Subcutaneous abdominal adipose tissue (tissue), 5 donors: Measurements from ENCODE around the gene PRKD1.
"Not testable (repeated sequence)": the region's sequence is repeated elsewhere in the genome, so short reads cannot be mapped to it uniquely, and the experiment has no call there.

Experiments used
- H3K27ac ChIP-seq: one replicate; pipeline ENCODE4 v1.7.0; 2013; ENCODE audit warnings: low read depth, mild to moderate bottlenecking, inconsistent platforms, low read length, moderate library complexity
- H3K27me3 ChIP-seq, 5 donors: one replicate each; pipeline ENCODE4 v1.7.0; 2013; ENCODE audit warnings: low read length in 5 of 5, inconsistent platforms in 1 of 5; ENCODE audit not compliant: control insufficient read depth in 5 of 5, insufficient read depth in 4 of 5
- H3K36me3 ChIP-seq, 5 donors: one replicate each; pipeline ENCODE4 v1.7.0; 2013; ENCODE audit warnings: low read length in 5 of 5; ENCODE audit not compliant: control insufficient read depth in 5 of 5, insufficient read depth in 5 of 5
- H3K4me1 ChIP-seq, 5 donors: one replicate each; pipeline ENCODE4 v1.7.0; 2013; ENCODE audit warnings: low read length in 5 of 5, mild to moderate bottlenecking in 3 of 5, moderate library complexity in 1 of 5; ENCODE audit not compliant: control insufficient read depth in 5 of 5, insufficient read depth in 5 of 5
- H3K4me3 ChIP-seq, 5 donors: one replicate each; pipeline ENCODE4 v1.7.0; 2013; ENCODE audit warnings: low read length in 5 of 5, low read depth in 1 of 5
- H3K9ac ChIP-seq, 5 donors: one replicate each; pipeline ENCODE4 v1.7.0; 2013; ENCODE audit warnings: low read length in 5 of 5, mild to moderate bottlenecking in 4 of 5, moderate library complexity in 3 of 5
- H3K9me3 ChIP-seq, 5 donors: one replicate each; pipeline ENCODE4 v1.7.0; 2013; ENCODE audit warnings: low read length in 5 of 5; ENCODE audit not compliant: control insufficient read depth in 5 of 5
- donor health status: healthy.
- donor health status: healthy.
- donor health status: healthy.
- donor health status: healthy.
- donor health status: healthy.

PRKD1 gene

DNA sequence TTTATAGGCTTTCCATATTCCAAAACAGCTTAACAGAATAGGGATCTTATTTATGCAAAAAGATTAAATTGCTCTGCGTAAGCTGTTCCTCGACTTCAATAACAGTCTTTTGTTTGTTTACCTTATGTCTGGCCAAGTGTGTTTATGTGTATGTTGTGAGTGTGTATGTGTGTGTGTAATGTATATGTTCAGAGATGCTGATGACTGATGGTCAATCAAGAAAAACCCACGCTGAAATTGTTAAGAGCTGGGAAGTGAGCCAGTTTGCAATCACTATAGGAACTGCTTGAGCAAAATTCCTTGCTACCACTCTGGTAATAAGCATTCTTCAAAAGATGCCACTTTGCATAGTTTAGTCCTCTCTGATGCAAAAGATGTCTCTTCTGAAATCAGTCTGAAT, 59.6 kb downstream of the PRKD1 start:
- Histone ChIP-seq H3K27ac (no peak overlapping the region), H3K4me3 (no peak overlapping the region), H3K36me3 (peaks cover 0 to 3% (median 0%) of the 10 kb centered on the region in 5 donors)

DNA sequence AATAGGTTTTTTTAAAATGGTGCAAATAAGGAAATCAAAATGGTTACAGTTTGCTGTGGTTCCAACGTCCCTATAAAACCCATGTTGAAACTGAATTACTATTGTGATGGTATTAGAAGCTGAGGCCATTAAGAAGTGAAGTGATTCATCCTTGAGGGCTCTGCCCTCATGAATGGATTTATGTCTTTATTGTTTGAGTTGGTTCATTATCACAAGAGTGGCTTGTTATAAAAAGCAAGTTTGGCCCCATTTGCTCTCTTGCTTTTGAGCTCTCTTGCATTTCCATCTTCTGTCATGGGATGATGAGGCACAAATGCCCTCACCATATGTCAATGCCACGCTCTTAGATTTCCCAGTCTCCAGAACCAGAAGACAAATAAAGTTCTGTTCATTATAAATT, 62.3 kb downstream of the PRKD1 start:
- no peaks in the 10 kb centered on the region for H3K27me3 ChIP-seq
- no peaks in the 10 kb centered on the region for H3K9me3 ChIP-seq
- peaks cover 0 to 3% (median 0%) of the 10 kb centered on the region in 5 donors for H3K36me3 ChIP-seq
- no peak overlapping the region for H3K27ac ChIP-seq
- H3K9ac ChIP-seq = no peak overlapping the region
- no peaks in the 10 kb centered on the region for H3K4me1 ChIP-seq
- no peak overlapping the region for H3K4me3 ChIP-seq

More for the DNA sequence above, 59.6 kb downstream of the PRKD1 start:
- H3K4me1 ChIP-seq = no peaks in the 10 kb centered on the region
- no peaks in the 10 kb centered on the region for H3K9me3 ChIP-seq
- no peak overlapping the region for H3K9ac ChIP-seq
- no peaks in the 10 kb centered on the region for H3K27me3 ChIP-seq

DNA sequence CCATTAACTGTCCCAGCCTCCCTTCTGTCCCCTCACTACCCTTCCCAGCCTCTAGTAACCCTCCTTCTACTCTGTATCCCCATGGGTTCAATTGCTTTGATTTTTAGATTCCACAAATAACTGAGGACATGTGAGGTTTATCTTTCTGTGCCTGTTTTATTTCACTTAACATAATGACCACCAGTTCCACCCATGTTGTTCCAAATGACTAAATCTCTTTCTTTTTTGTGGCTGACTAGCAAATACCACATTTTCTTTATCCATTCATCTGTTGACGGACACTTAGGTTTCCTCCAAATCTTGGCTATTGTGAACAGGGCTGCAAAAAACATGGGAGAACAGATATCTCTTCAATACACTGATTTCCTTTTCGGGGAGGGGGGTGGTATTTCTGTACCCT, 65.7 kb downstream of the PRKD1 start:
- no peak overlapping the region for H3K9ac ChIP-seq
- no peaks in the 10 kb centered on the region for H3K9me3 ChIP-seq
- no peaks in the 10 kb centered on the region for H3K27me3 ChIP-seq
- H3K36me3 ChIP-seq = no peaks in the 10 kb centered on the region
- H3K4me1 ChIP-seq = no peaks in the 10 kb centered on the region
- no peak overlapping the region for H3K27ac ChIP-seq
- H3K4me3 ChIP-seq = no peak overlapping the region

DNA sequence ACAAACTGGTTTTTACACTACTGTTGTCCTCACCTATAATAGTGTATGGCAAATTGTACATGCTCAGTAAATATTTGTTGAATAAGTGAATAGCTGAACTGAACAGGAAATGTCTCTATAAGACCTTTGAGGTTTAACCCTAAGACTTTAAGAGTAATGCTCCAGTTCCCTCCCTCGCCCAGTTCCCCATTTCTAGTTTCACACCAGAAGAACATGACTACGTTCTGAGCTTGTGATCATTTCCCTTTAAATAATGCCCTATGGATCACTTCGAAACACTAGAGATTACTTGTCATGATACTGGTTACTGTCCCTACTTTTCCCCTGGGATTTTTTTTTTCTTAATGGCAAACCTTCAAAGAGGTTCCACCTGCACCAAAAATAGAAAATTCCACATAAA, 69.3 kb downstream of the PRKD1 start:
- no peak overlapping the region for H3K27ac ChIP-seq
- no peak overlapping the region for H3K4me3 ChIP-seq
- no peaks in the 10 kb centered on the region for H3K27me3 ChIP-seq
- H3K9ac ChIP-seq = no peak overlapping the region
- H3K9me3 ChIP-seq = peaks cover 0 to 5% (median 0%) of the 10 kb centered on the region in 5 donors
- H3K36me3 ChIP-seq = no peaks in the 10 kb centered on the region
- H3K4me1 ChIP-seq = no peaks in the 10 kb centered on the region

DNA sequence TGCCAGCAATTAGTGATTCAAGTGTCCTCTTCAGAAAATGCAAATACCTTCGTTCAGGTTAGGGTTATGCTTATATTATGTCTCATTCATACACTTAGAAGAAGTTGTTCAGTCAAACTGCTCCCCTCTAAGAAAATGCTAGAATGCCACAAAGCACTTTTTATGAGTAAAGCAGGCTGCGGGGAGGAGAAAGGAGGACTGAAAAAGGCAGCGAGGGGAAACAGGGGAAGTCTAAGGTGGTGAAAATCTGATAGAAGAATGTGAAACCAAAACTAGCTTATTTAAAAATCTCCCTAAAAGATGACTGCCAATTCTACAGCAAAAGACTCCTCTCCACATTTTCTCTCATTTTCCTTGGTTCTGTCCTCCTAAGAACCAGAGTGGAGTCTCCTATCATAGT, 70.1 kb downstream of the PRKD1 start:
- H3K27ac ChIP-seq = no peak overlapping the region
- H3K36me3 ChIP-seq = no peaks in the 10 kb centered on the region
- peaks cover 0 to 5% (median 0%) of the 10 kb centered on the region in 5 donors for H3K9me3 ChIP-seq
- H3K4me1 ChIP-seq = no peaks in the 10 kb centered on the region
- H3K27me3 ChIP-seq = no peaks in the 10 kb centered on the region
- no peak overlapping the region for H3K9ac ChIP-seq
- H3K4me3 ChIP-seq = no peak overlapping the region

DNA sequence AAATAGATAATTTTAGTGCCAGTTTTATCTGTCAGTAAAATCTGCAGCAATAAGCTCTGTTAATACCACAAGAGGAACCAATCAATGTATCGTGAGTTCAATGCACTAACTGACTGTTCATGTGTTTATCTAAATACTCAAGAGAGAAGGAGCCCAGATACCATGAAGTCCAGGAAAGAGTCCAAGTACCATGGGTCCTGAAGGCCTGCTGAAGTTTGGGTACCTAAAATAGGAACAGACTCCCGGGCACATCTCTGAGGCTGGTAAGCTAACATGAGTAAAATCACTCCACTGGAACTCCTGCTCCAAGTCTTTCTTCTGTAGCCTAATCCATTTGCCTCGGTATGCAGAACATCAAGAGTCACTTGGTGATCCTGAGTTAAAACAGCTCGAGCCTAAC, 71.1 kb downstream of the PRKD1 start:
- Histone ChIP-seq H3K9ac (no peak overlapping the region), H3K9me3 (peaks cover 0 to 7% (median 4%) of the 10 kb centered on the region in 5 donors), H3K27me3 (no peaks in the 10 kb centered on the region), H3K36me3 (no peaks in the 10 kb centered on the region), H3K4me1 (no peaks in the 10 kb centered on the region), H3K4me3 (no peak overlapping the region), H3K27ac (no peak overlapping the region)

GRCh38 chr14:29853691-29854090, 74.0 kb downstream of the PRKD1 start:
- H3K4me3 ChIP-seq, H3K36me3 ChIP-seq, H3K27ac ChIP-seq, H3K9me3 ChIP-seq, H3K4me1 ChIP-seq, H3K9ac ChIP-seq, H3K27me3 ChIP-seq: not testable (repeated sequence)

DNA sequence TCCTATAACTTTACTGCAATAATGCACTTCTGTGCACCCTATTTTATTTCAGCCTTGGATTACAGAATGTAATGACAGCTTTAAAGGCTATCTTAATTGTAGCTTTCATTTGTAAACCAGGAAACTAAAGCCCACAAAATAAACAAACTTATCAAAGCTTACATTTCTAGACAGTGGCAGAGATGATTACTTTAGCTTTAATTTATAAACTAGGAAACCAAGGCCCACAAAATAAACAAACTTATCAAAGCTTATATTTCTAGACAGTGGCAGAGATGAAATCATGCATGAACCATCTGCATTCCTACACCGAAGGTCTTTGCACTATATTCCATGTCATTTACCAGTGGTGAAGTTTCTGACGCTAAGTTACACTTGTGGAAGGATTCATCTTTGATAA, 74.4 kb downstream of the PRKD1 start:
- no peaks in the 10 kb centered on the region for H3K4me1 ChIP-seq
- H3K9ac ChIP-seq = no peak overlapping the region

GRCh38 chr14:29851397-29851796, 76.2 kb downstream of the PRKD1 start:
- Histone ChIP-seq H3K9ac (no peak overlapping the region), H3K4me3 (no peak overlapping the region), H3K4me1 (no peaks in the 10 kb centered on the region), H3K36me3 (no peaks in the 10 kb centered on the region), H3K27ac (no peak overlapping the region), H3K9me3 (peaks cover 0 to 7% (median 4%) of the 10 kb centered on the region in 5 donors), H3K27me3 (no peaks in the 10 kb centered on the region)

More for the DNA sequence above, 74.4 kb downstream of the PRKD1 start:
- H3K9me3 ChIP-seq = peaks cover 0 to 7% (median 4%) of the 10 kb centered on the region in 5 donors
- H3K27ac ChIP-seq = no peak overlapping the region
- H3K4me3 ChIP-seq = no peak overlapping the region
- H3K27me3 ChIP-seq = no peaks in the 10 kb centered on the region
- no peaks in the 10 kb centered on the region for H3K36me3 ChIP-seq

GRCh38 chr14:29847056-29847380, 80.6 kb downstream of the PRKD1 start:
- Histone ChIP-seq H3K4me1 (peaks cover 0 to 6% (median 0%) of the 10 kb centered on the region in 5 donors), H3K9ac (no peak overlapping the region), H3K9me3 (peaks cover 0 to 5% (median 2%) of the 10 kb centered on the region in 5 donors), H3K27me3 (no peaks in the 10 kb centered on the region), H3K36me3 (no peaks in the 10 kb centered on the region), H3K4me3 (no peak overlapping the region), H3K27ac (no peak overlapping the region)
